Kidney tubule cell (primary cell): ENCODE data around the gene MYH16.
A peak's percentile ranks its signal among the peaks of the same experiment; 100 is the strongest.
"Not testable (repeated sequence)": the region's sequence is repeated elsewhere in the genome, so short reads cannot be mapped to it uniquely, and the experiment has no call there.

ENCODE experiments used
- DNase-seq: peaks from one replicate; pipeline ENCODE4 v3.0.0-alpha.2; 2018; ENCODE audit warnings: low spot score

The MYH16 gene

GRCh38 chr7:99305473-99306260 is 33.0 kb downstream of the MYH16 start:
- no peak for DNase-seq

- DNase-seq, result peak; percentile 71
Observed at GRCh38 chr7:99308461-99309074, 35.9 kb downstream of the MYH16 start.

- DNase-seq, result no peak
Observed at GRCh38 chr7:99309111-99309510, 36.5 kb downstream of the MYH16 start.

GRCh38 chr7:99310004-99310403 is 37.4 kb downstream of the MYH16 start:
- no peak for DNase-seq

- peak; percentile 21 for DNase-seq
Observed at GRCh38 chr7:99311702-99312101, 39.1 kb downstream of the MYH16 start.

GRCh38 chr7:99312316-99313203 is 39.9 kb downstream of the MYH16 start:
- DNase-seq, result peak; percentile 68

GRCh38 chr7:99313204-99313573 is 40.5 kb downstream of the MYH16 start:
- no peak for DNase-seq

GRCh38 chr7:99314504-99314903 is 41.9 kb downstream of the MYH16 start:
- no peak for DNase-seq

GRCh38 chr7:99320371-99320770 is 47.7 kb downstream of the MYH16 start:
- DNase-seq, result no peak

GRCh38 chr7:99322659-99323058 is 50.0 kb downstream of the MYH16 start:
- DNase-seq, result not testable (repeated sequence)

GRCh38 chr7:99324559-99324958 is 51.9 kb downstream of the MYH16 start:
- DNase-seq, result no peak

GRCh38 chr7:99325001-99325493 is 52.4 kb downstream of the MYH16 start:
- no peak for DNase-seq

- peak; percentile 94 for DNase-seq
Observed at GRCh38 chr7:99325592-99326407, 53.2 kb downstream of the MYH16 start, which contains the start of gene ARPC1A. Gene ARPC1A, plus strand, starts transcription at chr7:99325898. Its CDS starts 7,456 bp downstream, at chr7:99333354.

- no peak for DNase-seq
Observed at GRCh38 chr7:99326408-99326782, 53.8 kb downstream of the MYH16 start.

- peak; percentile 81 for DNase-seq
Observed at GRCh38 chr7:99330314-99330961, 57.8 kb downstream of the MYH16 start.

- peak; percentile 43 for DNase-seq
Observed at GRCh38 chr7:99331002-99331401, 58.4 kb downstream of the MYH16 start.

- no peak for DNase-seq
Observed at GRCh38 chr7:99339595-99339994, 67.0 kb downstream of the MYH16 start.

GRCh38 chr7:99340659-99341058 is 68.0 kb downstream of the MYH16 start:
- DNase-seq, result no peak

- DNase-seq, result no peak
Observed at GRCh38 chr7:99344061-99344647, 71.5 kb downstream of the MYH16 start.

GRCh38 chr7:99350641-99351040 is 78.0 kb downstream of the MYH16 start:
- DNase-seq, result not testable (repeated sequence)

- no peak for DNase-seq
Observed at GRCh38 chr7:99352247-99352646, 79.6 kb downstream of the MYH16 start.
